Measurements from ENCODE around the gene KIRREL1.

Gene KIRREL1

GRCh38 chr1:157971769-157972168 lies 21.7 kb upstream of the KIRREL1 start:
- no peaks in the 10 kb centered on the region for H3K36me3 ChIP-seq (ENCODE audit: control insufficient read depth, insufficient read depth, low read length)

GRCh38 chr1:157975228-157975950 lies 18.1 kb upstream of the KIRREL1 start:
- no CpG with 5 or more reads among the region's 2 CpGs for WGBS (ENCODE audit: insufficient coverage, insufficient read length)
- no peak for DNase-seq (ENCODE audit: low read depth, low spot score)
- Histone ChIP-seq H3K4me1 (ENCODE audit: control insufficient read depth, insufficient read depth, low read length) (peaks cover 2% of the 10 kb centered on the region; the same call in 1 of the 2 replicates), H3K9me3 (ENCODE audit: control insufficient read depth, insufficient read depth, low read length) (no peaks in the 10 kb centered on the region; the same call in 1 of the 2 replicates), H3K27ac (ENCODE audit: low read length) (no peak overlapping the region), H3K27me3 (ENCODE audit: control insufficient read depth, insufficient read depth, low read length) (no peaks in the 10 kb centered on the region), H3K36me3 (ENCODE audit: control insufficient read depth, insufficient read depth, low read length) (no peaks in the 10 kb centered on the region), H3K4me3 (ENCODE audit: low read length) (no peak overlapping the region)

More at GRCh38 chr1:157971769-157972168, 21.7 kb upstream of the KIRREL1 start:
- H3K27me3 ChIP-seq (ENCODE audit: control insufficient read depth, insufficient read depth, low read length) = no peaks in the 10 kb centered on the region
- H3K4me3 ChIP-seq (ENCODE audit: low read length) = no peak overlapping the region
- no peaks in the 10 kb centered on the region; the same call in 1 of the 2 replicates for H3K9me3 ChIP-seq (ENCODE audit: control insufficient read depth, insufficient read depth, low read length)
- H3K4me1 ChIP-seq (ENCODE audit: control insufficient read depth, insufficient read depth, low read length) = no peaks in the 10 kb centered on the region
- DNase-seq (ENCODE audit: low read depth, low spot score) = no peak
- H3K27ac ChIP-seq (ENCODE audit: low read length) = no peak overlapping the region

GRCh38 chr1:157976888-157977287 lies 16.6 kb upstream of the KIRREL1 start:
- no peaks in the 10 kb centered on the region for H3K36me3 ChIP-seq (ENCODE audit: control insufficient read depth, insufficient read depth, low read length)
- H3K4me3 ChIP-seq (ENCODE audit: low read length) = no peak overlapping the region
- WGBS (ENCODE audit: insufficient coverage, insufficient read length) = no CpG with 5 or more reads among the region's 2 CpGs
- H3K4me1 ChIP-seq (ENCODE audit: control insufficient read depth, insufficient read depth, low read length) = peaks cover 2% of the 10 kb centered on the region; the same call in 1 of the 2 replicates
- H3K9me3 ChIP-seq (ENCODE audit: control insufficient read depth, insufficient read depth, low read length) = no peaks in the 10 kb centered on the region
- H3K27me3 ChIP-seq (ENCODE audit: control insufficient read depth, insufficient read depth, low read length) = no peaks in the 10 kb centered on the region
- H3K27ac ChIP-seq (ENCODE audit: low read length) = no peak overlapping the region
- no peak for DNase-seq (ENCODE audit: low read depth, low spot score)

- Histone ChIP-seq H3K27ac (ENCODE audit: low read length) (no peak overlapping the region), H3K27me3 (ENCODE audit: control insufficient read depth, insufficient read depth, low read length) (no peaks in the 10 kb centered on the region), H3K36me3 (ENCODE audit: control insufficient read depth, insufficient read depth, low read length) (no peaks in the 10 kb centered on the region), H3K4me3 (ENCODE audit: low read length) (no peak overlapping the region; the same call in 1 of the 2 replicates), H3K4me1 (ENCODE audit: control insufficient read depth, insufficient read depth, low read length) (peaks cover 2% of the 10 kb centered on the region; the same call in 1 of the 2 replicates), H3K9me3 (ENCODE audit: control insufficient read depth, insufficient read depth, low read length) (no peaks in the 10 kb centered on the region)
- no peak for DNase-seq (ENCODE audit: low read depth, low spot score)
- no CpG with 5 or more reads among the region's 38 CpGs for WGBS (ENCODE audit: insufficient coverage, insufficient read length)
Measured at GRCh38 chr1:157978586-157979403, 14.7 kb upstream of the KIRREL1 start.

GRCh38 chr1:157982136-157982535 lies 11.3 kb upstream of the KIRREL1 start:
- Histone ChIP-seq H3K4me1 (ENCODE audit: control insufficient read depth, insufficient read depth, low read length) (peaks cover 3% of the 10 kb centered on the region), H3K36me3 (ENCODE audit: control insufficient read depth, insufficient read depth, low read length) (no peaks in the 10 kb centered on the region), H3K9me3 (ENCODE audit: control insufficient read depth, insufficient read depth, low read length) (no peaks in the 10 kb centered on the region), H3K27ac (ENCODE audit: low read length) (no peak overlapping the region), H3K4me3 (ENCODE audit: low read length) (no peak overlapping the region), H3K27me3 (ENCODE audit: control insufficient read depth, insufficient read depth, low read length) (no peaks in the 10 kb centered on the region)
- WGBS (ENCODE audit: insufficient coverage, insufficient read length) = no CpG with 5 or more reads among the region's 2 CpGs
- DNase-seq (ENCODE audit: low read depth, low spot score) = no peak

GRCh38 chr1:157983787-157984186 lies 9.7 kb upstream of the KIRREL1 start:
- Histone ChIP-seq H3K4me1 (ENCODE audit: control insufficient read depth, insufficient read depth, low read length) (peaks cover 1% of the 10 kb centered on the region; the same call in 1 of the 2 replicates), H3K4me3 (ENCODE audit: low read length) (no peak overlapping the region), H3K27me3 (ENCODE audit: control insufficient read depth, insufficient read depth, low read length) (no peaks in the 10 kb centered on the region), H3K27ac (ENCODE audit: low read length) (no peak overlapping the region), H3K9me3 (ENCODE audit: control insufficient read depth, insufficient read depth, low read length) (no peaks in the 10 kb centered on the region), H3K36me3 (ENCODE audit: control insufficient read depth, insufficient read depth, low read length) (no peaks in the 10 kb centered on the region)
- no CpG with 5 or more reads among the region's 2 CpGs for WGBS (ENCODE audit: insufficient coverage, insufficient read length)
- no peak for DNase-seq (ENCODE audit: low read depth, low spot score)

GRCh38 chr1:157984469-157984868 lies 9.0 kb upstream of the KIRREL1 start:
- H3K4me3 ChIP-seq (ENCODE audit: low read length) = no peak overlapping the region
- no peaks in the 10 kb centered on the region for H3K9me3 ChIP-seq (ENCODE audit: control insufficient read depth, insufficient read depth, low read length)
- H3K4me1 ChIP-seq (ENCODE audit: control insufficient read depth, insufficient read depth, low read length) = peaks cover 1% of the 10 kb centered on the region; the same call in 1 of the 2 replicates
- WGBS (ENCODE audit: insufficient coverage, insufficient read length) = no CpG with 5 or more reads among the region's 7 CpGs
- no peak overlapping the region for H3K27ac ChIP-seq (ENCODE audit: low read length)
- no peaks in the 10 kb centered on the region for H3K27me3 ChIP-seq (ENCODE audit: control insufficient read depth, insufficient read depth, low read length)
- no peaks in the 10 kb centered on the region for H3K36me3 ChIP-seq (ENCODE audit: control insufficient read depth, insufficient read depth, low read length)
- no peak for DNase-seq (ENCODE audit: low read depth, low spot score)

- H3K4me3 ChIP-seq (ENCODE audit: low read length) = no peak overlapping the region
- WGBS (ENCODE audit: insufficient coverage, insufficient read length) = no CpG with 5 or more reads among the region's 1 CpG
- peaks cover 1% of the 10 kb centered on the region; the same call in 1 of the 2 replicates for H3K4me1 ChIP-seq (ENCODE audit: control insufficient read depth, insufficient read depth, low read length)
- H3K27me3 ChIP-seq (ENCODE audit: control insufficient read depth, insufficient read depth, low read length) = no peaks in the 10 kb centered on the region
- no peak overlapping the region for H3K27ac ChIP-seq (ENCODE audit: low read length)
- H3K9me3 ChIP-seq (ENCODE audit: control insufficient read depth, insufficient read depth, low read length) = no peaks in the 10 kb centered on the region
- no peaks in the 10 kb centered on the region for H3K36me3 ChIP-seq (ENCODE audit: control insufficient read depth, insufficient read depth, low read length)
- DNase-seq (ENCODE audit: low read depth, low spot score) = no peak
Measured at GRCh38 chr1:157985473-157985872, 8.0 kb upstream of the KIRREL1 start.

- no peak overlapping the region for H3K4me3 ChIP-seq (ENCODE audit: low read length)
- H3K4me1 ChIP-seq (ENCODE audit: control insufficient read depth, insufficient read depth, low read length) = peaks cover 7% of the 10 kb centered on the region
- H3K27ac ChIP-seq (ENCODE audit: low read length) = no peak overlapping the region
- H3K9me3 ChIP-seq (ENCODE audit: control insufficient read depth, insufficient read depth, low read length) = no peaks in the 10 kb centered on the region
- DNase-seq (ENCODE audit: low read depth, low spot score) = no peak
- no peaks in the 10 kb centered on the region for H3K27me3 ChIP-seq (ENCODE audit: control insufficient read depth, insufficient read depth, low read length)
- WGBS (ENCODE audit: insufficient coverage, insufficient read length) = no CpG with 5 or more reads among the region's 3 CpGs
- no peaks in the 10 kb centered on the region for H3K36me3 ChIP-seq (ENCODE audit: control insufficient read depth, insufficient read depth, low read length)
Measured at GRCh38 chr1:157988002-157988401, 5.4 kb upstream of the KIRREL1 start.

GRCh38 chr1:157992031-157992832 lies 1.2 kb upstream of the KIRREL1 start:
- H3K36me3 ChIP-seq (ENCODE audit: control insufficient read depth, insufficient read depth, low read length) = no peaks in the 10 kb centered on the region
- H3K9me3 ChIP-seq (ENCODE audit: control insufficient read depth, insufficient read depth, low read length) = no peaks in the 10 kb centered on the region
- no peak for DNase-seq (ENCODE audit: low read depth, low spot score)
- no CpG with 5 or more reads among the region's 10 CpGs for WGBS (ENCODE audit: insufficient coverage, insufficient read length)
- H3K27ac ChIP-seq (ENCODE audit: low read length) = no peak overlapping the region
- no peak overlapping the region for H3K4me3 ChIP-seq (ENCODE audit: low read length)
- H3K27me3 ChIP-seq (ENCODE audit: control insufficient read depth, insufficient read depth, low read length) = no peaks in the 10 kb centered on the region
- peaks cover 20% of the 10 kb centered on the region for H3K4me1 ChIP-seq (ENCODE audit: control insufficient read depth, insufficient read depth, low read length)
